Measurements from ENCODE around the gene SLC6A18. TPM values are rescaled to one million over a fixed set of nuclear protein-coding genes. Genes with fewer than 3 reads are reported as not detected.

The SLC6A18 gene
- total RNA-seq, 8 experiments from 2014 or later: 0.14 TPM; not detected in 7

DNA sequence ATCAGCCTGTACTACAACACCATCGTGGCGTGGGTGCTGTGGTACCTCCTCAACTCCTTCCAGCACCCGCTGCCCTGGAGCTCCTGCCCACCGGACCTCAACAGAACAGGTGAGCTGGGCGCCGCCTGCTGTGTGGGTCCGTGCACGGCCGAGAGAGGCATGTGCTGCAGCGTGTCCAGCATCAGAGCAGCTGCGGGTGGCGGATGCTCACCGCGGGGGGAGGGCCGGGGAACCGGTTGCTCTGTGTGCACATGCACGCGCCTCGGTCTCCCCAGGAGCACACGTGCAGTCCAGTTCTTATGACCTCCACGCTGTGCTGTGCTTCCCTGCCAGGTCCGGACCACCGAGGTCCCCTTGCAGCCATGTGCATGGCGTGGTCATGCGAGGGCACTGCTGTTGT, 7.6 kb downstream of the SLC6A18 start:
- WGBS, 10 experiments: 80 to 100% (median 96%) methylated on average over 1 to 5 of the region's 25 CpGs; no CpG with 5 or more reads in 6 of the 10 experiments
- no peak overlapping the region for H3K27ac ChIP-seq
- ATAC-seq (replicated peaks in 6 of 8): no peak
- in situ Hi-C loops (cut with MboI; ENCODE audit: low pct_unique_long_range_greater_than_20kb in 2 of 9, low sequenced_read_pairs in 9 of 9, unreplicated experiment in 9 of 9): no loop called here
- H3K4me1 ChIP-seq (replicated peaks in 1 of 2): peaks cover 7 to 14% of the 10 kb centered on the region in 2 donors
- no peak overlapping the region for H3K4me3 ChIP-seq

DNA sequence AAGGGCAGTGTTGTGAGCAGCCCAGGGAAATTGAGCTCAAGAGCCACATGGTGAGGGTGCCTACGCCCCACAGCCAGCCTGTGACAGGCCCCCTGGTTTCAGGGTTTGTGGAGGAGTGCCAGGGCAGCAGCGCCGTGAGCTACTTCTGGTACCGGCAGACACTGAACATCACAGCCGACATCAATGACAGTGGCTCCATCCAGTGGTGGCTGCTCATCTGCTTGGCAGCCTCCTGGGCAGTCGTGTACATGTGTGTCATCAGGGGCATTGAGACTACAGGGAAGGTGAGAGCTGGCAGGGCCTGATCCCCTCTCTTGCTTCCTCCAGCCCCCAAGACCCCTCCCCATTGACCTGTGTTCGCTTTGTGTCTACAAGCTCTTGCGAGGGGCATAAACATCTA, 10.2 kb downstream of the SLC6A18 start:
- in situ Hi-C loops (cut with MboI; ENCODE audit: low pct_unique_long_range_greater_than_20kb in 2 of 9, low sequenced_read_pairs in 9 of 9, unreplicated experiment in 9 of 9): no loop called here
- no peak for ATAC-seq (replicated peaks in 6 of 8)
- Histone ChIP-seq H3K4me1 (replicated peaks in 1 of 2) (peaks cover 7 to 12% of the 10 kb centered on the region in 2 donors), H3K27ac (no peak overlapping the region), H3K4me3 (no peak overlapping the region)
- WGBS, 10 experiments: 60 to 100% (median 82%) methylated on average over 1 to 3 of the region's 8 CpGs; no CpG with 5 or more reads in 6 of the 10 experiments

DNA sequence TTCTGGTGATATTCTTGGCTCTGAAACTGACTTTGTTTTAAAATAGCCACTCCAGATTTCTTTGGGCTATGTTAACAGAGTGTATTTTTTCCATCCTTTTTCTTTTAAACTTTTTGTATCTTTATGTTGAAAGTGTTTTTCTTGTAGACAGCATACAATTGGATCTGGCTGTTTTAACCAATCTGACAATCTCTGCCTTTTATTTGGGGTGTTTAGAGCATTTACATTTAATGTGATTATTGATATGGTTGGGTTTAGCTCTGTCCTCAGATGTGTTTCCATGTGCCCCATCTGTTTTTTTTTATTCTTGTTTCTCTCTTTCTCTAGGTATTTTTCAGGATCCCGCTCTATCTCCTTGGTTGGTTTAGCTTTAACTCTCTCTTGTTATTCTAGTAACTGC, 10.7 kb downstream of the SLC6A18 start:
- Histone ChIP-seq H3K4me1 (replicated peaks in 1 of 2) (peaks cover 7 to 10% of the 10 kb centered on the region in 2 donors), H3K4me3 (no peak overlapping the region), H3K27ac (no peak overlapping the region)
- in situ Hi-C loops (cut with MboI; ENCODE audit: low pct_unique_long_range_greater_than_20kb in 2 of 9, low sequenced_read_pairs in 9 of 9, unreplicated experiment in 9 of 9): no loop called here
- 38 to 100% (median 83%) methylated on average over 1 of the region's 1 CpG for WGBS, 10 experiments
- ATAC-seq (replicated peaks in 6 of 8): no peak

DNA sequence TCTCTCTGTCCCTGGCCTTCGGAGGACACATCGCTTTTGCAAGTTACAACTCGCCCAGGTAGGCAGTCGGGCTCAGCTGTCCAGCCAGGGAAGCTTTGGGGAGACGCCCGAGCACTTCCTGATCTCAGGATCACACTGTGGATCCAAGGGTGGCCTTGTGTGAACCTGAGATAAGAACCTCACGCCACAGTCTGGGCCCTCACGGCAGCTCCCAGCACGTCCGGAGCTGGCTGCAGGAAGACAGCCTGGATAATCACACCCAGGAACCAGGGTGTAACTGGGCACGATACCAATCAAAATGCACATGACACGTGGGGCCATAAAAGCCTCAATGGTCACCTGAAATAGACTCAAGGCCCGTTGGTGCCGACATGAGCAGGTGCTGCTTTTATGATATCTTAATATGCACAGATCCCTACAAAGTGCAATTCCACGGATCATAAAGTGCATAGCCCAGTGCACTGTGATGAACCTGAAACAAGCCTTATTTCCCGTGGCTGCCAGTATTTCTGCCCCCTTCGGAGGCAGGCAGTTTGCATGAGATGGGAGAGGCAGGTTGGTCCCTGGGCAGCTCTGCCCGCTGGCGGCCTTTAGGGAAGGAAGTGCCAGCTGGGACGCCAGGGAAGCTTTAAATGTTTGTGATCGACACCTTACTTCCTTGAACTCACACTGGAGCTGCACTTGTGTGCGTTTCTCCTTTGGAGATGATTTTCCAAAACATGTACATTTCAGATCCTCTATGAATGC, 14.5 kb downstream of the SLC6A18 start:
- in situ Hi-C loops (cut with MboI; ENCODE audit: low pct_unique_long_range_greater_than_20kb in 2 of 9, low sequenced_read_pairs in 9 of 9, unreplicated experiment in 9 of 9): no loop called here
- no peak for ATAC-seq (replicated peaks in 6 of 8)
- no peak overlapping the region for H3K4me3 ChIP-seq
- H3K4me1 ChIP-seq (replicated peaks in 1 of 2): peaks cover 6 to 11% of the 10 kb centered on the region in 2 donors
- 8 to 100% (median 75%) methylated on average over 1 to 13 of the region's 22 CpGs; no CpG with 5 or more reads in 1 of the 10 experiments for WGBS, 10 experiments
- no peak overlapping the region for H3K27ac ChIP-seq

DNA sequence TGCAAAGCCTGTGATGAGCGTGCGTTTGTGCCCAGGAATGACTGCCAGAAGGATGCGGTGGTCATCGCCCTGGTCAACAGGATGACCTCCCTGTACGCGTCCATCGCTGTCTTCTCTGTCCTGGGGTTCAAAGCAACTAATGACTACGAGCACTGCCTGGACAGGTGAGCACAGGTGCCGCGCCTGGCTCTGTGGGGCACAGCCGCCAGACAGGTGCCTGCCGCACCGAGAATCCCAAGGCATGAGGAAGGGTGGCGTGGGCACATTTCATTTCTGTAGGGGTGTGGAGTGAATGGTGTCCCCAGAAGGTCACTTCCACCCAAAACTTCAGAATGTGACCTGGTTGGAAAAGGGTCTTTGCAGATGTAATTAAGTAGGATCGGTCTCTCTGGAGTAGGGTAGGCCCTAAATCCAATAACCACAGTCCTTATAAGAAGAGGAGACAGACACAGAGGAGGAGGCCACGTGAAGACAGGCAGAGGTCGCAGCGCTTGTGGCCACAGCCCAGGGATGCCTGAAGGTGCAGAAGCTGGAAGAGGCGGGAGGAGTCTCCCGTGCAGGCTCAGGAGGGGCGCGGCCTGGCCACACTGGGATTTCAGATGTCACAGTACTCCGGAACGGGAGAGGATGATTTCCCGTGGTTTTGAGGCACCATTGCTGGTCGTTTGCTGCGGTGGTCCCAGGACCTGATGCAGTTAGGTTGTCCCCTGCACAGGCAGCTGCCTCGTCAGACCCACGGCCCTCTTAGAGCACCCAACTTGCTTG, 15.5 kb downstream of the SLC6A18 start:
- in situ Hi-C loops (cut with MboI; ENCODE audit: low pct_unique_long_range_greater_than_20kb in 2 of 9, low sequenced_read_pairs in 9 of 9, unreplicated experiment in 9 of 9): no loop called here
- ATAC-seq (replicated peaks in 6 of 8): no peak
- Histone ChIP-seq H3K4me3 (no peak overlapping the region), H3K27ac (no peak overlapping the region), H3K4me1 (replicated peaks in 1 of 2) (peaks cover 6 to 11% of the 10 kb centered on the region in 2 donors)
- WGBS, 10 experiments: 30 to 100% (median 73%) methylated on average over 2 to 17 of the region's 29 CpGs; no CpG with 5 or more reads in 3 of the 10 experiments

DNA sequence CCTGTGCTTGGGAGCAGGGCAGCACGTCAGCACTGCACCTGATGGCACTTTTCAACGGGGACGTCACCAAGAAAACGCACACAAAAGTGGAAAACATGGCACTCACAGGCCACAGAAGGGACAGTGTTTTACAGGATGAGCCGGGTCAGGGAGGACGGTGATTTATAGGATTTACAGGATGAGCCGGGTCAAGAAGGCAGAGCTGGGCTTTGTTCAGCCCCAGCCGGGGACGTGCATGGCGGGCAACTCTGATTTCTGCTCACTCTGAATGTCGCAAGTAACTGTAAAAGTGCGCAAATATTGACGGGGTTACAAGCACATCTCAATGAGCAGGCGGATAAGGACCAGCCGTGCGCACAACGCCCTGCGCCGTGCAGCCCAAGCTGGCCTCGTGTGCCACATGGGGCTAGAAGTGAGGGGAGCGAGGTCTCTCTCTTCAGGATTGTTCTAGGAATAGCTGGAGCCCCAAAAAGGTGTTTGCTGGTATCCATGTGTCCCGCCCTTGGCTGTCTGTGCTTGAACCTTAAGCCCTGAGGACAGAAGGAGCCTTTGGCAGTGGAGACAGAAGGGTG, 16.4 kb downstream of the SLC6A18 start:
- peak in 1 of 8 experiments; percentile 25 for ATAC-seq (replicated peaks in 6 of 8)
- WGBS, 10 experiments: 59 to 100% (median 83%) methylated on average over 2 to 17 of the region's 22 CpGs; no CpG with 5 or more reads in 5 of the 10 experiments
- Histone ChIP-seq H3K27ac (no peak overlapping the region), H3K4me3 (no peak overlapping the region), H3K4me1 (replicated peaks in 1 of 2) (peaks cover 10 to 12% of the 10 kb centered on the region in 2 donors)
- in situ Hi-C loops (cut with MboI; ENCODE audit: low pct_unique_long_range_greater_than_20kb in 2 of 9, low sequenced_read_pairs in 9 of 9, unreplicated experiment in 9 of 9): no loop called here

DNA sequence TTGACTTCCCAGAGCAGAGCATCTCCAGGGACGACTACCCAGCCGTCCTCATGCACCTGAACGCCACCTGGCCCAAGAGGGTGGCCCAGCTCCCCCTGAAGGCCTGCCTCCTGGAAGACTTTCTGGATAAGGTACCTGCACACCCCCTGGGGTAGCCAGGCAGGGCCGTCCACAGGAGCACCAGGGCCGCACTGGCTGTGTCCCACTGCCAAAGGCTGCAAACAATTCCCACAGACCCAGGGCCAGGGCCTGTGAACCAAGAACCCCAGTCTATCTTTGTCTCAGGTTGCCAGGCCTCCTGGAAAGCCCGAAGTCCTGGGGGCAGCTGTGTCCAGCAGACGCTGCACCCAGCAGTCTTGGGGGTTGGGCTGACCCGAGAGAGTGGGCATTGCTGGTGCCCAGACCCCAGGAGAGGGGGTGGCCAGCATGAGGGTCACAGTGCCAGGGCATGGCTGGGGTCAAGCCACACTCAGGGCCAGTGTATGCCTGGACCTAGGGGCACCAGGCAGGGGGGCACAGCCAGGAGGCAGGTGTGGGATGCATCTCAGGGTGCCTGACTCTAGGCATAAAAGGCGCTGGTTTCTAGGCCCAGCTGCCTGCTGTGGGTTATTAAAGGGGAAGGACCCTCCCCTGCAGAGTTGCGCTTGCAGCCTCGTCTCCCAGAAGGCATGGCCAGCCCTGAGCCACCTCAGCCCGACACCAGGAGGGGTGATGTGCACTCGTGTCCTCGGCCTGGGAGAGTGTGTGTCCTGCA, 17.7 kb downstream of the SLC6A18 start:
- Histone ChIP-seq H3K27ac (no peak overlapping the region), H3K4me1 (replicated peaks in 1 of 2) (peaks cover 12 to 15% of the 10 kb centered on the region in 2 donors), H3K4me3 (no peak overlapping the region)
- WGBS, 10 experiments: 7 to 87% (median 57%) methylated on average over 1 to 3 of the region's 14 CpGs; no CpG with 5 or more reads in 6 of the 10 experiments
- ATAC-seq (replicated peaks in 6 of 8): peak in 1 of 8 experiments; percentile 2
- in situ Hi-C loops (cut with MboI; ENCODE audit: low pct_unique_long_range_greater_than_20kb in 2 of 9, low sequenced_read_pairs in 9 of 9, unreplicated experiment in 9 of 9): no loop called here

DNA sequence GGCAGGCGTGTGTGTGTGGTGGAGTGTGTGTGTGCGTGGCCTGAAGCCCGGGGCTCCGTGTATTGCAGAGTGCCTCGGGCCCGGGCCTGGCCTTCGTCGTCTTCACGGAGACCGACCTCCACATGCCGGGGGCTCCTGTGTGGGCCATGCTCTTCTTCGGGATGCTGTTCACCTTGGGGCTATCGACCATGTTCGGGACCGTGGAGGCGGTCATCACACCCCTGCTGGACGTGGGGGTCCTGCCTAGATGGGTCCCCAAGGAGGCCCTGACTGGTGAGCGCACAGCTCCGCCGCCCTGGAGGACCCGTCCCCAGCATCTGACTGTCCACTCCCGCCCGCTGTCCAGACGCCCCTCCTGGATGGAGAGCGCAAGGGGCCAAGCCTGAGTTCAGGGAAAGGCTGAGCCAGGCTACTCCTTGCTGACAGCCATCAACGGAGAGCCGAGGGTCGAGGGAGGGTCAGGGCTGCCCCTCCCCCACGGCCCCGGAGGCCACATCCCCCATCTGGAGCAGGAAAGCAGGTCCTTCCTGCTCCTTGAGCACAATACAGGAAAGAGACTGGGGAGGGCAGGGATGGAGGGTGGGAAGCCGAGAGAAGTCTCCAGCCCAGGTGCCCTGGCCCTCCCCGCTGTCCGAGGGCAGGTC, 18.4 kb downstream of the SLC6A18 start:
- in situ Hi-C loops (cut with MboI; ENCODE audit: low pct_unique_long_range_greater_than_20kb in 2 of 9, low sequenced_read_pairs in 9 of 9, unreplicated experiment in 9 of 9): no loop called here
- Histone ChIP-seq H3K4me3 (no peak overlapping the region), H3K27ac (no peak overlapping the region), H3K4me1 (replicated peaks in 1 of 2) (peaks cover 12 to 15% of the 10 kb centered on the region in 2 donors)
- peak in 4 of 8 experiments; percentile 31 to 69 (median 54) for ATAC-seq (replicated peaks in 6 of 8)
- WGBS, 10 experiments: 0 to 60% (median 50%) methylated on average over 2 to 9 of the region's 33 CpGs; no CpG with 5 or more reads in 7 of the 10 experiments

DNA sequence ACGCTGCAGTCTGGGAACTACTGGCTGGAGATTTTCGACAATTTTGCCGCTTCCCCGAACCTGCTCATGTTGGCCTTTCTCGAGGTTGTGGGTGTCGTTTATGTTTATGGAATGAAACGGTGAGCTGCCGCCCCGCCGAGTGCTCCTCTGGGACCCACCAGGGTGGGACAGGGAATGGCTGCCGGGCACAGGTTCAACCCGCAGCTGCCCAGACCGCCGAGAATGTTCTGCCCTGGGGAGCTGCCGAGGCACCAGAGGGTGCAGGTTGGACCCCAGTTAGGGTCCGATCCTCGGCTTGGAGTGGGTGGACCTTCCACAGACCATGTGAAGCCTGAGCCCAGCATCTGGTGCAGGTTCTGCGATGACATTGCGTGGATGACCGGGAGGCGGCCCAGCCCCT, 19.1 kb downstream of the SLC6A18 start:
- in situ Hi-C loops (cut with MboI; ENCODE audit: low pct_unique_long_range_greater_than_20kb in 2 of 9, low sequenced_read_pairs in 9 of 9, unreplicated experiment in 9 of 9): no loop called here
- H3K4me3 ChIP-seq: no peak overlapping the region
- 25 to 100% (median 49%) methylated on average over 2 to 10 of the region's 21 CpGs; no CpG with 5 or more reads in 5 of the 10 experiments for WGBS, 10 experiments
- H3K27ac ChIP-seq: no peak overlapping the region
- ATAC-seq (replicated peaks in 6 of 8): no peak
- peaks cover 12 to 15% of the 10 kb centered on the region in 2 donors for H3K4me1 ChIP-seq (replicated peaks in 1 of 2)

DNA sequence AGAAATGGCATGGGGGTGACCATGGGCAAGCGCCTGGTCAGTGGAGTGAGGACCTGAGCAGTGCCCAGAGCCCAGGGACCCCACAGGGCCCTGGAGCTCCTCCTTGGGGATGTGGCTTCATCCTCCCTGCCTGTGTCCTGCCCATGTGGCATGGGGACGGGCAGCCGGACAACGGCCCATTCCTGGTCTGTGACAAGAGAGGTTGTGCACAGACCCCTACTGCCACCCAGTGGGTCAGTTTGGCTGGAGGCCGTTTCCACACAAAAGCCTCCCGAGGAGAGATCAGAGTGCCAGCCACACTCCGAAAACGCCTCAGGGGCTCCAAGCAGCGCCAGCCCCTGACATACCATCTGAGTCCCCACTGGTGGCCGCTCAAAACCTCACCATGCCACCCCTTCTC, 19.8 kb downstream of the SLC6A18 start:
- WGBS, 10 experiments: 21 to 100% (median 38%) methylated on average over 1 to 5 of the region's 10 CpGs; no CpG with 5 or more reads in 7 of the 10 experiments
- Histone ChIP-seq H3K4me3 (no peak overlapping the region), H3K4me1 (replicated peaks in 1 of 2) (peaks cover 12 to 15% of the 10 kb centered on the region in 2 donors), H3K27ac (no peak overlapping the region)
- ATAC-seq (replicated peaks in 6 of 8): no peak
- in situ Hi-C loops (cut with MboI; ENCODE audit: low pct_unique_long_range_greater_than_20kb in 2 of 9, low sequenced_read_pairs in 9 of 9, unreplicated experiment in 9 of 9): no loop called here

DNA sequence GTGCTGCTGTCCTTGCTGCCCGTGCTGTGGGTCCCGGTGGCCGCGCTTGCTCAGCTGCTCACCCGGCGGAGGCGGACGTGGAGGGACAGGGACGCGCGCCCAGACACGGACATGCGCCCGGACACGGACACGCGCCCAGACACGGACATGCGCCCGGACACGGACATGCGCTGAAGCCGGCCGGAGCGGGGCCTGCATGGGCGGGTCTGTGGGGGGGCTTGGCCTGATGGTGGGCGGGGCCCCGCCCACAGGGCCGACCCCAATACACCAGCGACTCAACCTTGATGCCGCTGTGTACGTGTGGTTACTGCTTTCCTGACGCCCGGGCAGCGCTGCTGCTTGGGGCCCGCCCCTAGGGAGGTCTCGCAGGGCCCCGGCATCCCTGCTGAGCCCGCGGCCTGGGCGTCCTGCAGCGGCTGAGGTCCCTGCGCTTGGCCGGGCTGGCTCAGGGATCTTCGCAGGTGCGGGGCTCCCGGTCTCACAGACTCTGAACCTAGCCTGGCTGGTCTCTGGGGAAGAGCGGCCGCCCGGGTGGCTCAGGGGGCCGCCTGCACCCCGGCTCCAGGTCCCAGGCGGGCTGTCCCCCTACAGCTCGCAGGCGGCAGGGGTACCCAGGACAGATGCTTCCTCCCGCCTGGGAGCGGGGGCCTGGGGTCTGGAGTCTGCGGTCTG, 20.9 kb downstream of the SLC6A18 start:
- H3K4me1 ChIP-seq (replicated peaks in 1 of 2): peaks cover 12 to 15% of the 10 kb centered on the region in 2 donors
- H3K4me3 ChIP-seq: peak overlapping the region in 1 of 5 donors; percentile 4
- H3K27ac ChIP-seq: no peak overlapping the region
- WGBS, 10 experiments: 53 to 97% (median 80%) methylated on average over 1 to 10 of the region's 58 CpGs; no CpG with 5 or more reads in 5 of the 10 experiments
- in situ Hi-C loops (cut with MboI; ENCODE audit: low pct_unique_long_range_greater_than_20kb in 2 of 9, low sequenced_read_pairs in 9 of 9, unreplicated experiment in 9 of 9): no loop called here
- ATAC-seq (replicated peaks in 6 of 8): no peak
